DMS114 treated with DMSO at 0.1 percent for 48 hours (cell line): Measurements from ENCODE around the gene PCLAF.
"Not testable (repeated sequence)": the region's sequence is repeated elsewhere in the genome, so short reads cannot be mapped to it uniquely, and the experiment has no call there.

Experiments used
- DNase-seq: peaks from one replicate; lab custom pipeline; 2025; ENCODE audit not compliant: unreplicated experiment; lab: John Stamatoyannopoulos, UW

The PCLAF gene

GRCh38 chr15:64381000-64381751 lies at the start of gene PCLAF:
TSS of gene PCLAF (minus strand) at chr15:64381441. CDS start at chr15:64381371, 70 bp downstream.
- DNase-seq = peak; percentile 99

GRCh38 chr15:64430000-64430735 lies 48.9 kb upstream of the PCLAF start:
- DNase-seq = no peak

GRCh38 chr15:64429448-64429847 lies 48.2 kb upstream of the PCLAF start:
- no peak for DNase-seq

GRCh38 chr15:64426845-64427465 lies 45.7 kb upstream of the PCLAF start:
- DNase-seq = peak; percentile 47

GRCh38 chr15:64425221-64425620 lies 44.0 kb upstream of the PCLAF start:
- DNase-seq = no peak

- DNase-seq = no peak
Measured at GRCh38 chr15:64423970-64424369, 42.7 kb upstream of the PCLAF start.

GRCh38 chr15:64422697-64423096 lies 41.5 kb upstream of the PCLAF start:
- no peak for DNase-seq

- no peak for DNase-seq
Measured at GRCh38 chr15:64412216-64412615, 31.0 kb upstream of the PCLAF start.

GRCh38 chr15:64400583-64400982 lies 19.3 kb upstream of the PCLAF start:
- no peak for DNase-seq

- no peak for DNase-seq
Measured at GRCh38 chr15:64398575-64398974, 17.3 kb upstream of the PCLAF start.

- DNase-seq = no peak
Measured at GRCh38 chr15:64396789-64397188, 15.5 kb upstream of the PCLAF start.

- DNase-seq = not testable (repeated sequence)
Measured at GRCh38 chr15:64392471-64392870, 11.2 kb upstream of the PCLAF start.

- DNase-seq = no peak
Measured at GRCh38 chr15:64389036-64389435, 7.8 kb upstream of the PCLAF start.

- peak; percentile 98 for DNase-seq
Measured at GRCh38 chr15:64387562-64388168, 6.4 kb upstream of the PCLAF start, which contains the start of gene TRIP4. TSS of gene TRIP4 (plus strand) at chr15:64387836. CDS start at chr15:64387864, 28 bp downstream.

GRCh38 chr15:64386291-64386690 lies 5.0 kb upstream of the PCLAF start:
- no peak for DNase-seq

- DNase-seq = no peak
Measured at GRCh38 chr15:64383760-64384159, 2.5 kb upstream of the PCLAF start.

GRCh38 chr15:64380130-64380870 lies 941 bp downstream of the PCLAF start:
- DNase-seq = not testable (repeated sequence)

GRCh38 chr15:64379216-64379960 lies 1.9 kb downstream of the PCLAF start:
- DNase-seq = no peak

- no peak for DNase-seq
Measured at GRCh38 chr15:64373360-64373759, 7.9 kb downstream of the PCLAF start.

- DNase-seq = not testable (repeated sequence)
Measured at GRCh38 chr15:64371383-64371782, 9.9 kb downstream of the PCLAF start.
